GM21528 (cell line): ENCODE results near the gene GPR35.

Experiments
- ATAC-seq: cut with Tn5 transposase; IDR thresholded peaks from one replicate; pipeline ENCODE4 v1.9.1; 2021; ENCODE audit warnings: mild to moderate bottlenecking, moderate library complexity; ENCODE audit not compliant: unreplicated experiment, low FRiP score

The GPR35 gene

DNA sequence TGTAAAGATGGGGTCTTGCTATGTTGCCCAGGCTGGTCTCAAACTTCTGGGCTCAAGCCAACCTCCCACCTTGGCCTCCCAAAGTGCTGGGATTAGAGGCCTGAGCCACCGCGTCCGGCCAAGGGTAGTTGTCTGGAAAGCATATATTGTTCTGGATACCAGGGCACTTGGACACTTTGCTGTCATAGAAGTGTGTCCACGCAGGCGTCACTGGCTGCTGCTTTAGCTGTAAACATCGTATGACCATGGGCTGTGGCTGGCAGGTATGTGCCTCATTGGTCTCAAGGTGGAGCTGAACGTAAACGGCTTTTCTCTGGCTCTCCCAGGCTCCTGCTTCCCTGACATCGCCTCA, 3.2 kb upstream of the GPR35 start:
- no peak for ATAC-seq

DNA sequence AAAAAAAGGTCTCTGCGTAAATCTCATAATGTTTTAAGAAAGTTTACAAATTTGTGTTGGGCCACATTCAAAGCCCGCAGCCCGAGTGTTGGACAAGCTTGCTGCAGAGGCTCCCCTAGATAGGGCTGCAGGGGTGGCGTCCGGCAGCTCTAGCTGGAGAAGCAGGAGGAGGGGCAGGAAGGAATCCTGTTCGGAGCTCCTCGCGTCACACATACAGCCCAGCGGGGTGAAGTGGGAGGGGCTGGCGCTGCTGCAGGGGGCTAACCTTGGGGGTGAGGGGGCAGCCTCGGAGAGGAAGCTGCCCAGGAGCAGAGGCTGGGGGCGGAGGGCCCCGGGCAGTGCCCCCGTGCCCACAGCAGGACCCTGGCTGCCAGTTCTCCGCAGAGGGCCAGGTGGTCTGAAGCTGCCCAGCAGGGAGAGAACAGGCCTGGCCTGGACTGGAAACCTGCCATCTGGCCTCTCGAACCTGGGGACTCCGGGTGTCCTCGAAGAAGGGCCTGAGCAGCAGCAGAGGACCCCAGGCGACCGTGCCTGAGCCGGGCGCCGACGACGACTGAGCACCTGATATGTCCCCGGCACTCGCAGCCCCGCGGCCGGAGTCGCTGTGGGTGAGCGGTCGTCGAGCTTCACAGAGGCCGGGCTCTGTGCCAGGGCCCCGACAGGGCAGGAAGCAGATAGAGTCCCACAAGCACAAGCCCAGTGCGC, 2.6 kb upstream of the GPR35 start:
- no peak for ATAC-seq

DNA sequence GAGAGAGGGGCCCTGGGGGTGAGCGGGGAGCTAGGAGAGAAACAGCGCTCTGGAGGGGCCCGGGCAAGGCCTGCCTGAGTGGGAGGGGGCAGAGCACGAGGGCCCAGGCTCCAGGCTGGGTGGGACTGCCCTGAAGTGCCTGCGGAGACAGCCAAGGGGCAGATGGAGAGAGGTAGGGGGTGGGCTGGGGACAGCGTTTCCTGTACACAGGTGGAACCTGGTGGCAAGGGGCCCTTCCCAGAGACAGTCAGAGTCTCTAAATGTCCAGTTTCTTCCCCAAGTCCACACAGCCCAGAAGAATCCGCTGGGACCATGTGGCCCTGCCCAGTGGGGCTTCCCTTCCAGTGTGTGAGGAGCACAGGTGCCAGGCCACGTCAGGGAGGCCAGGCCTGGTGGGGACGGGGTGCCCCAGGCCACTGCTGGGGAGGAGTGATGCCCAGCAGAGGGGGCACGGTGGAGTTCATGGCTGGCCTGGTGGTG, 1.7 kb upstream of the GPR35 start:
- ATAC-seq = no peak

DNA sequence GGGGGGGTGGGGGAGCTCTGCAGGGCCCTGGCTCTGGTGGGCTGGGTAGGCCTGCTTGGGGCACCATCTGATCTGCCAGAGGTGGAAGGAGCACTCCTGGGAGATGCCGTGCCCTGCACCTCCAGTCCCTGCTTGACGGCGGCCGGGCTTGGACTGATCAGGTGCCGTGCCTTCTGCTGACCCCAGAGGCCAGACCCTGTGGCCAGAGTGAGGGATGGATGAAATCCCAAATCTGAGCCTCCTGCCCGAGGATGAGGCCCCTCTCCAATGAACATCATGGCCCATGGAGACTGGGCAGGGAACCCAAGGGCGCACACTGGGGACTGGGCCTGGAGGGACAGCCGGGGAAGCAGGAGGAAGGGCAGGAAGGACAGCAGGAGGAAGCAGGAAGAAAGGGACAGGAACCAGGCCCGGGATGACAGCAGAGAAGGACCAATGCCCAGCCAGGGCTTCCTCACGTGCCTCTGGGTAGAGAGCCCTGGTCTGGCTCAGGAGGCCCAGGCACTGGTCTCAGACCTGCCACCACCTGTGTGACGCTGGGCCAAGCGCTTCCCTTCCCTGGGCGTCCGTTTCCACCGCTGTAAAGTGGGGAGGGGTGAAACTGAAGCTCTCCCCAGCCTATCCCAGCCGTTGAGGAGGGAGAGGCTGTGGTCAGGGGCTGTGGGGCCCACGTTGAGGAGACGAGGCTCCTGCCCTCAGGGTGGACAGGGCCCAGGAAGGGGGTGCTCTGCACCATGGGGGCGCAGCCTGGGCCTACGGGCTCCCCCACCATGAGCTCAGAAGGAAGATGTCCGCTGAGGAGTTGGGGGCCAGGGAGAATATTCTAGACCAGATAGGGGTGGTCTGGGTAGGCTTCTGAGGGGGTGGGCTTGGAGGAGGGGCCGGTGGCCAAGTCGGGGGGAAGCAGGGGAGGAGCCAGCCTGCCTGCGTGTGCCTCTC, 1.0 kb upstream of the GPR35 start:
- ATAC-seq = no peak

DNA sequence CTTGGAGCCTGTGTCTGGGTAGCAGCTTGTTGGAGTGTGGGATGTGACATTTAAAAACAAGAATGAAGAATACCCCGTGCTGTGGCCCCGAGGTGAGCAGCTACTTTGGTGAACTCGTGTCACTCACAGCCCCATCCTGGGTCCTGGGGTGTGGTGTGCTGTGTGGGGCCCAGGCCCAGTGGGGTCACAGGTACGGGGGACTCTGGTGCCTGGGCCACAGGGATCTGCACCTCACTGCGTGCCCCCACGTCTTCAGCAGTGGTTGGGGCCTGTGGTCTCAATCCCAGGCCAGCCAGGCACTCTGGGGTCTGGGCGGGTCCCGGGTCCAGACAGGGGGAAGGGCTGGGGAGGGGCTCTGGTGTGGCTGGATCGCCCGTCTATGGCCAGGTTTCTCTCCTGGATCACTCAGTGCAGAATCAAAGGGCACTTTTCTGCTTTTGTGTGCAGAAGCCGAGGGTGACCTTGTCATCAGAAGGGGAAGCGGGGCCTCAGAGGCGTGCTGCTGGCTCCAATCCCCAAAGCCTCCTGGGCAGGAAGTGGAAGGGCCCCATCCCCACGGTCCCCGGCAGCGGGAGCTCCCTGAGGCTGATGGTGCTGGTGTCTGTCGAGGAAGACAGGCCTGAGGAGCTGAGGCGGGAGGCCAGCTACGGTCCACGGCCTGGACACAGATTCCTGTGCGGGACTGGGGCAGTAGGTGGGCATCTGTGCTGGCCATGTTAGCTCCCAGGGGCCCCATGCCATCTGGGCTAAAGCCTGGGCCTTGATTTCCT, 1.4 kb downstream of the GPR35 start:
- no peak for ATAC-seq

DNA sequence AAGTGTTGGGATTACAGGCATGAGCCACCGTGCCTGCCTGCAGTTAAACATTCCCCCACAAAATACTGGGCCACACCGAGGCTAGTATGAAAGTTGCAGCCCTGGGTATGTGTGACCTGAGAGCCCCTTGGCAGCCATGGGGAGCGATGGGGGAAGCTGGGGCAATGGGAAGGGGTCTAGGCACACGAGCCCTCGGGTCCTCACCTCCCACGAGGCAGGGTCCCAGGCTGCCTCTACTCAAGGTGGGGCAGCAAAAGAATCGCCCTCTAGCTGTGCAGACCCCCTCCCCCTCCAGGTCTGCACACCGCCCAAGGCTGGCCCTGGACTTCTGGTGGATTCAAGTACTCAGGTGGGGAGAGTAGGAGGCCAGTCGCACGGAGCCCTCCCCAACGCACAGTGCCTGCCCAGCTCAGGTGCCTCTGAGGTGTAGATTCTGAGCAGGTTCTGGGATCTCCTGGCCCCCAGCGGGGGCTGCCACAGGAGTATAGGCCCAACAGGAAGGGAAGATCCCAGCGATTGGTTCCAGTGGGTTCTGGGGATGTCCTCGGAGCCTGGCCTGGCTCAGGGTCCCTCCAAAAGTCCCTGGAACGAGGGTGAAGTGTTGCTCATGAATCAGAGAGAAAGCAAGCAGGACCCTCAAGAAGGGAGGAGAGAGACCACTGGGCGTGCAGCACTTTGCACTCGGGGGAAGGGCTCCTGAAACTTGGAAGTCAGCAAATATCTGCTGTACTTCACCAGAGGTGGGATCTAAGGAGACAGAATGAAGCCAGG, 2.6 kb downstream of the GPR35 start:
- ATAC-seq = no peak

DNA sequence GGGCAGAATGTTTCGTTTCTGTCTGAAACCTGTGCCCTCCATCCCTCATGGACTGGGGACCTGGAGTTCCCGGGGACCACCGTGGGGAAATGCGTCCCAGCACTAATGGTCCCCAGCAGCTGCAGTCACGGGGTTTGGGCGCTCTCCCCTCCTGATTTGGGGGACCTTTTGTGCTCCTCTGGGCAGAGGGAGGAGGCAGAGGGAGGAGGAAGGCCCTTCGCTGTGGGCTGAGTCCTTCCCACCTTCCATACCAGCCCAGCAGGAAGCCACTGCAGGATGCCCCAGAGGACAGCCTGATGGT, 3.2 kb downstream of the GPR35 start:
- no peak for ATAC-seq

DNA sequence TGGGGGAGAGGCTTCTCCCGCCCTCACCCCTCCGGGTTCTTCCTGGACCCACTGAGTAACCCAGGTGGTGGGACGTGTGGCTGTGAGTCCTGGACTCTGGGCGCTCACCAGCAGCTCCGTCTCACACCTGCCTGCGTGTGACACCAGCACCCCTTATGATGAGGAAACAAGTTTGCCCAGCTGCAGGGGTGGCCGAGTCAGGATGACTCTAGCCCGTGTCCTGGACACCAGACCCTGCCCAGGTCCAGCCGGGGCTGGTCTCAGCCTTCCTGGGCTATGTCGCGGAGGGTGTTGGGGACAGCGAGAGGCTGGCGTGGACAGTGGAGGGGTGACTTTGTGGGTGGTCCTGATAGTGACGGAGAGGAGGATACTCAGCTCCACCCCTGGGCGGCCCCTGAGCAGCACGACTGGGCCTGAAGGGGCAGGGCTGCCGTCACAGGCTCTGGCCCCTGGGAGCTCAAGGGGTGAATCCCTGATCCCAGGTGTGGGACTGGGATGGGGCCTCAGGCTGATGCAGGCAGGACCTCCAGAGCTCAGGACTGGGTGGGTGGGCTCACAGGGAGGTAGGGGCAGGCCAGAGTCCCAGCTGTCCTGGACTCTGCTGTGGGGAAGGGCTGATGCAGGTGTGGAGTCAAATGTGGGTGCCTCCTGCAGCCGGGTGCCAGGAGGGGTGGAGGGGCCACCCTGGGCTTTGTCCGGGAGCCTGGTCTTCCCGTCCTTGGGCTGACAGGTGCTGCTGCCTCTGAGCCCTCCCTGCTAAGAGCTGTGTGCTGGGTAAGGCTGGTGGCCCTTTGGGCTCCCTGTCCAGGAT, 3.7 kb downstream of the GPR35 start:
- no peak for ATAC-seq

DNA sequence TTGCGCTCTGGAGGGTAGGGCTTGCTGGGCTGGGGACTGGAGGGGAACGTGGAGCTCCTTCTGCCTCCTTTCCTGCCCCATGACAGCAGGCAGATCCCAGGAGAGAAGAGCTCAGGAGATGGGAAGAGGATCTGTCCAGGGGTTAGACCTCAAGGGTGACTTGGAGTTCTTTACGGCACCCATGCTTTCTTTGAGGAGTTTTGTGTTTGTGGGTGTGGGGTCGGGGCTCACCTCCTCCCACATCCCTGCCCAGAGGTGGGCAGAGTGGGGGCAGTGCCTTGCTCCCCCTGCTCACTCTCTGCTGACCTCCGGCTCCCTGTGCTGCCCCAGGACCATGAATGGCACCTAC, 4.3 kb downstream of the GPR35 start:
- ATAC-seq = no peak

DNA sequence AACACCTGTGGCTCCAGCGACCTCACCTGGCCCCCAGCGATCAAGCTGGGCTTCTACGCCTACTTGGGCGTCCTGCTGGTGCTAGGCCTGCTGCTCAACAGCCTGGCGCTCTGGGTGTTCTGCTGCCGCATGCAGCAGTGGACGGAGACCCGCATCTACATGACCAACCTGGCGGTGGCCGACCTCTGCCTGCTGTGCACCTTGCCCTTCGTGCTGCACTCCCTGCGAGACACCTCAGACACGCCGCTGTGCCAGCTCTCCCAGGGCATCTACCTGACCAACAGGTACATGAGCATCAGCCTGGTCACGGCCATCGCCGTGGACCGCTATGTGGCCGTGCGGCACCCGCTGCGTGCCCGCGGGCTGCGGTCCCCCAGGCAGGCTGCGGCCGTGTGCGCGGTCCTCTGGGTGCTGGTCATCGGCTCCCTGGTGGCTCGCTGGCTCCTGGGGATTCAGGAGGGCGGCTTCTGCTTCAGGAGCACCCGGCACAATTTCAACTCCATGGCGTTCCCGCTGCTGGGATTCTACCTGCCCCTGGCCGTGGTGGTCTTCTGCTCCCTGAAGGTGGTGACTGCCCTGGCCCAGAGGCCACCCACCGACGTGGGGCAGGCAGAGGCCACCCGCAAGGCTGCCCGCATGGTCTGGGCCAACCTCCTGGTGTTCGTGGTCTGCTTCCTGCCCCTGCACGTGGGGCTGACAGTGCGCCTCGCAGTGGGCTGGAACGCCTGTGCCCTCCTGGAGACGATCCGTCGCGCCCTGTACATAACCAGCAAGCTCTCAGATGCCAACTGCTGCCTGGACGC, 4.9 kb downstream of the GPR35 start:
- ATAC-seq = no peak

DNA sequence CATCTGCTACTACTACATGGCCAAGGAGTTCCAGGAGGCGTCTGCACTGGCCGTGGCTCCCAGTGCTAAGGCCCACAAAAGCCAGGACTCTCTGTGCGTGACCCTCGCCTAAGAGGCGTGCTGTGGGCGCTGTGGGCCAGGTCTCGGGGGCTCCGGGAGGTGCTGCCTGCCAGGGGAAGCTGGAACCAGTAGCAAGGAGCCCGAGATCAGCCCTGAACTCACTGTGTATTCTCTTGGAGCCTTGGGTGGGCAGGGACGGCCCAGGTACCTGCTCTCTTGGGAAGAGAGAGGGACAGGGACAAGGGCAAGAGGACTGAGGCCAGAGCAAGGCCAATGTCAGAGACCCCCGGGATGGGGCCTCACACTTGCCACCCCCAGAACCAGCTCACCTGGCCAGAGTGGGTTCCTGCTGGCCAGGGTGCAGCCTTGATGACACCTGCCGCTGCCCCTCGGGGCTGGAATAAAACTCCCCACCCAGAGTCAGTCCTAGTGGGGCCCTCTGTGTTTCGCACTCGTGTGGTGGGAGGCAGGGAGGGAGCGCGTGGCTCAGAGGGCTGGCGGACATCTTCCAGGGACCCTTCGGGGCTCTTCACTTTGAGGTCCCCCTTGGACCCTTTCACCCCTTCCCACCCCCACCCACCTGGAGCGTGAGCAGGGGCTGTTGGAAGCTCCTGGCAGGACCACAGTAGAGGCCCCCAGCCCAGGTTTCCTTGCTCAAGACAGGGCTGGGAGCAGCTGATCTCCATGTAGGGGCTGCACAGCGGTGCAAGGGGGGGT, 5.7 kb downstream of the GPR35 start:
- ATAC-seq = no peak

DNA sequence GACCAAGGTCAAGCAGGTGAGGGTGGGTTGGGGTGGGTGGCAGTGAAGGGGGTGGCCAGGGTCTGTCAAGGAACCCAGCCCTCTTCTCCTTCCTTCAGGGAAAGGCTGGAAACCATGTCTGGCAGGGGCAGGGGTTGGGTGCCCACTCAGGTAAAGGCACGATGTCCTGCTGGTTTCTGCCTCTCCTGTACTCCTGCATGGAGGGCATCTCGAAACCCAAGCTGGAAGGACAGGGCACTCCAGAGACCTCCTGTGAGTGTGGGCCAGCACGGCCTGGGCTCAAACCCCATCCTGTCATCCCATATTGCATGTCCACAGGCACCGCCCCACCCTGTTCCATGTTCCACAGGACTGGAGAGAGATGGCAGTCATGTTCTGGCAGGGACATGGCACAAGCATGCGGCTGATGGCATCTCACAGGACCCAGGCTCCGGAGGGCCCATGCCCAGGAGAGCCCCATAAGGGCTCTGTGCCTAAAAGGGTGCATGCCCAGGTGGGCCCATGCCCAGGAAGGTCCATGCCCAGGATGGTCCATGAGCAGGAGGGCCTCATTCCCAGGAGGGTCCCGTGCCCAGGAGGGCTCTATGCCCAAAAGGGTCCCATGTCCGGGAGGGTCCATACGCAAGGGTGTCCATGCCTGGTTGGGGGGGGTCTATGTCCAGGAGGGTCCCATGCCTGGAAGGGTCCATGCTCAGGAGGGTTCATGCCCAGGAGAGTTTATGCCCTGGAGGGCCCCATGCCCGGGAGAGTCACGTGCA, 6.4 kb downstream of the GPR35 start:
- no peak for ATAC-seq

DNA sequence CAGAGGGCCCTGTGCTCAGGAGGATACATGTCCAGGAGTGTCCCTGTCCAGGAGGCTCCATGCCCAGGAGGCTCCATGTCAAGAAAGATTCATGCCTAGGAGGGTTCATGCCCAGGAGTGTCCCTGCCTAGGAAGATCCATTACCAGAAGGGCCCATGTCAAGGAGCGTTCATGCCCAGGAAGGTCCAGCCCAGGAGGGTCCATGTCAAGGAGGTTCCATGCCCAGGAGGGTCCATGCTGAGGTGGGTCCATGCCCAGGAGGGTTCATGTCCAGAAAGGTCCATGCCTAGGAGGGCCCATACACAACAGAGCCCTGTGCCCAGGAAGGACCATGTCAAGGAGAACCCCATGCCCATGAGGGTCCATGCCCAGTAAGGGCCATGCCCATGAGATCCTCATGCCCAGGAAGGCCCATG, 7.0 kb downstream of the GPR35 start:
- no peak for ATAC-seq

DNA sequence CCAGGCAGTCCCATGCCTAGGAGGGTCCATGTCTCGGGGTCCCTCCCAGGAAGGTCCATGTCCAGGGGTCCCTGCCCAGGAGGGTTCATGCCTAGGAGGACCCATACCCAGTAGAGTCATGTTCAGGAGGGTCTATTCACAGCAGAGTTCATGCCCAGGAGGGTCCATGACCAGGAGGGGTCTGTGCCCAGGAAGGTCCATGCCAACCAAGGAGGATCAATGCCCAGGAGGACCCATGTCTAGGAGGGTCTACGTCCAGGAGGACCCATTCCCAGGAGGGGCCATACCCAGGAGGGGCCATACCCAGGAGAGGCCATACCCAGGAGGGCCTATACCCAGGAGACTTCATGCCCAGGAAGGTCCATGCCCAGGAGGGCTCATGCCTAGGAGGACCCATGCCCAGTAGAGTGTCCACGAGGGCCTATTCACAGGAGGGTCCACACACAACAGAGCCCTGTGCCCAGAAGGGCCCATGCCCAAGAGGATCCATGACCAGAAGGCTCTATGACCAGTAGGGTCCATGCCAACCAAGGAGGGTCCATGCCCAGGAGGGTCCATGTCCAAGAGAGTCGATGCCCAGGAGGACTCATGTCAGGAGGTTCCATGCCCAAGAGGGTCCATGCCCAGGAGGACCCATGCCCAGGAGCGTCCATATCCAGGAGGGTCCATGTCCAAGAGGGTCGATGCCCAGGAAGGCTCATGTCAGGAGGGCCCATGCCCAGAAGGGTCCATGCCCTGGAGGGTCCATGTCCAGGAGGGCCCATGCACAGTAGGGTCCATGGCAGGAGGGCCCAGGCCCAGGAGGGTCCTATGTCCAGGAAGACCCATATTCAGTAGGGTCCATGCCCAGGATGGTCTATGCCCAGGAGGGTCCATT, 10.1 kb downstream of the GPR35 start:
- ATAC-seq = no peak

DNA sequence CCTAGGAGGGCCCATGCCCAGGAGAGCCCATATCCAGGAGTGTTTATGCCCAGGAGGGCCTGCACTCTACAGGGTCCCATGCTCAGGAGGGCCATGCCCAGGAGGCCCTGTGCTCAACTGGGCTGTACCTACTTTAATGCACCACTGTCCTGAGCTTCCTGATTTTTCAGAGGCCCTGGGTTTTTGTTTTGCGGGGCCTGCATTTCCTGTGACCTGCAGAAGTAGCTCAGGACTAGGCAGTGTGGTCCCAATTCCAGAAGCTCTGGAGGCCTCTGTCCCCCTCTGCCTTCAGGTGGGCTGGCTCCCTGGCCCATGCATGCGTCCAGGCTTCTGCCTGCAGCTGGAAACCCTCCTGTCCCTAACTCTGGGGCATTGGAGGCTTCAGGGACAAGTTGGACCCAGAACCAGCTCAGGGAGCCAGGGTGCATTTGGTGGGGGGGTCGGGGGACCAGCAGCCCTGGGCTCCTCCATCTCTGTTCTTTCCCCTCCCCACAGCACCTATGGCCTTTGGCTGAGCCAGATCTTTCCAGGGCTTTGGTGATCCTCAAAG, 10.8 kb downstream of the GPR35 start:
- ATAC-seq = no peak

DNA sequence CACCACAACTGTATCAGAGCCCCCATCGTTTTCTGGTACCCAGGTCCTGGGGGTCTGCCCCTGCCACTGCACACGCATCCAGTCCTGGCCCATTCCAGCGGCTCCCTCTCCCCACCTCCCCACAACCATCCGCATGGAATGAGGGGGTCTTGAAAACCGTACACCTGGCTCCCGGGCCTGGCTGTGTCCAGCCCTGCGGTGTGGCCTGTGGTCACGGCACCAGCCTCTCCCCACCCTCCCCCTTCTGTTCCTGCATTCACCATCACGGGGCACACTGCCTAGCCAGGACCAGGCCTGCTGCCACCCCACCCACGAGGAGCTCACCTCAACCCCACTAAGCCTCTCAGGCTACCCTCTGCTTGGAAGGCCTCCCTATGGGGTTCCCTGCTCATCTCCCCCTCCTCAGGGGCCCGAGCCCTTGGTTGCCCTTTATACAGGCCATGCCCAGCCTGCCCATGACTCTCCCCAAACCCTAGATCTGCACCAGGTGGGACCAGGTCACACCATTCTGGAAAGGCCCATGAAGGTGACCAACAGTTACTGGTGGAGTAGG, 11.4 kb downstream of the GPR35 start:
- no peak for ATAC-seq
